Measurements from ENCODE around the gene HPF1. TPM values are rescaled to one million over a fixed set of nuclear protein-coding genes. Genes with fewer than 3 reads are reported as not detected.
"Not testable (repeated sequence)": the region's sequence is repeated elsewhere in the genome, so short reads cannot be mapped to it uniquely, and the experiment has no call there.

Gene HPF1
- total RNA-seq, 1 experiment from 2014 or later = 34.3 TPM

GRCh38 chr4:169757575-169758184 lies at the start of gene HPF1 (continued):
- TF ChIP-seq SMAD3 (CRISPR knock-in tag; IDR thresholded peaks at IDR 0.05; ENCODE audit: borderline replicate concordance) (no peak; the same call in 1 of the 2 replicates), ZNF532 (CRISPR knock-in tag; IDR thresholded peaks at IDR 0.05; ENCODE audit: borderline replicate concordance) (no peak), OVOL2 (CRISPR knock-in tag; IDR thresholded peaks at IDR 0.05; ENCODE audit: borderline replicate concordance) (no peak), ZNF396 (CRISPR knock-in tag; IDR thresholded peaks at IDR 0.05; ENCODE audit: borderline replicate concordance) (no peak), NFYB (CRISPR knock-in tag; conservative IDR thresholded peaks at IDR 0.05; ENCODE audit: low read depth) (no peak), ATF1 (CRISPR knock-in tag; IDR thresholded peaks at IDR 0.05) (no peak), MLX (CRISPR knock-in tag; IDR thresholded peaks at IDR 0.05) (no peak), ZBTB21 (CRISPR knock-in tag; IDR thresholded peaks at IDR 0.05; ENCODE audit: borderline replicate concordance) (no peak), TEAD4 (CRISPR knock-in tag; IDR thresholded peaks at IDR 0.05) (no peak), SMAD4 (CRISPR knock-in tag; IDR thresholded peaks at IDR 0.05) (no peak), CBFB (CRISPR knock-in tag; IDR thresholded peaks at IDR 0.05; ENCODE audit: low read depth) (no peak), ZNF121 (CRISPR knock-in tag; IDR thresholded peaks at IDR 0.05) (no peak), PRDM15 (CRISPR knock-in tag; IDR thresholded peaks at IDR 0.05) (0 out of 2 replicates have a peak, but pooled peaks have one; percentile 15)

GRCh38 chr4:169806770-169807169 lies 49.0 kb upstream of the HPF1 start:
- H3K4me1 Mint-ChIP-seq; H3K27ac Mint-ChIP-seq; H3K27me3 Mint-ChIP-seq (ENCODE audit: low read depth); H3K4me3 Mint-ChIP-seq; CTCF ChIA-PET; H3K36me3 Mint-ChIP-seq; DNase-seq (ENCODE audit: low spot score); ATAC-seq: not testable (repeated sequence)
- POLR2A ChIA-PET = interaction anchor here (0.6 kb wide), 1 partner anchor 107 kb away, joined by 3 read pairs; no protein-coding TSS in a partner anchor
- peaks cover 25% of the 10 kb centered on the region for H3K9me3 Mint-ChIP-seq

GRCh38 chr4:169803413-169803812 lies 45.7 kb upstream of the HPF1 start:
- Mint-ChIP-seq H3K36me3 (peaks cover 4% of the 10 kb centered on the region), H3K27me3 (ENCODE audit: low read depth) (no peaks in the 10 kb centered on the region), H3K4me3 (no peak overlapping the region), H3K4me1 (peaks cover 3% of the 10 kb centered on the region; the same call in 1 of the 2 replicates), H3K9me3 (peaks cover 28% of the 10 kb centered on the region), H3K27ac (no peak overlapping the region)
- POLR2A ChIA-PET = no interaction called here
- CTCF ChIA-PET = no interaction called here
- ATAC-seq (no peak), DNase-seq (ENCODE audit: low spot score) (no peak)
- TF ChIP-seq FOXP4 (CRISPR knock-in tag; IDR thresholded peaks at IDR 0.05) (no peak), FOXK1 (CRISPR knock-in tag; IDR thresholded peaks at IDR 0.05) (no peak), PRDM15 (CRISPR knock-in tag; IDR thresholded peaks at IDR 0.05) (no peak), ATF1 (CRISPR knock-in tag; IDR thresholded peaks at IDR 0.05) (no peak), OVOL2 (CRISPR knock-in tag; IDR thresholded peaks at IDR 0.05; ENCODE audit: borderline replicate concordance) (no peak), ZSCAN18 (CRISPR knock-in tag; IDR thresholded peaks at IDR 0.05) (no peak)
